DOHH2 (cell line): Measurements from ENCODE around the gene PKD2.

ENCODE experiments used
- H3F3A ChIP-seq: fragments of 200-600 bp; sonication (generic), shearing (Covaris generic); 2 replicates; pipeline ENCODE4 v1.6.0; 2016; ENCODE audit warnings: antibody characterized with exemption, mild to moderate bottlenecking; ENCODE audit not compliant: control insufficient read depth, insufficient read depth
- H3K27ac ChIP-seq: fragments of 200-600 bp; sonication (generic); 2 replicates; pipeline ENCODE4 v1.5.1; 2014; ENCODE audit warnings: low read depth, mild to moderate bottlenecking, low read length, moderate library complexity
- H3K27me3 ChIP-seq: fragments of 200-600 bp; sonication (generic); 2 replicates; pipeline ENCODE4 v1.6.1; 2014; ENCODE audit warnings: mild to moderate bottlenecking, low read length, mixed read lengths; ENCODE audit not compliant: control insufficient read depth
- H3K36me3 ChIP-seq: fragments of 200-600 bp; sonication (generic); 2 replicates; pipeline ENCODE4 v1.6.1; 2014; ENCODE audit warnings: mild to moderate bottlenecking, low read length, moderate library complexity, mixed read lengths; ENCODE audit not compliant: control insufficient read depth
- H3K4me1 ChIP-seq: fragments of 200-600 bp; sonication (generic); 2 replicates; pipeline ENCODE4 v1.6.1; 2014; ENCODE audit warnings: mild to moderate bottlenecking, low read length, mixed read lengths; ENCODE audit not compliant: control insufficient read depth
- H3K4me2 ChIP-seq: fragments of 200-600 bp; sonication (generic); 2 replicates; pipeline ENCODE4 v1.6.0; 2014; ENCODE audit warnings: mild to moderate bottlenecking, low read length, moderate library complexity
- H3K4me3 ChIP-seq: fragments of 200-600 bp; sonication (generic); 2 replicates; pipeline ENCODE4 v1.5.1; 2014; ENCODE audit warnings: mild to moderate bottlenecking, low read length, mixed read lengths
- H3K79me2 ChIP-seq: fragments of 200-600 bp; sonication (generic); 2 replicates; pipeline ENCODE4 v1.6.1; 2014; ENCODE audit warnings: mild to moderate bottlenecking, low read length, mixed read lengths; ENCODE audit not compliant: control insufficient read depth
- H3K9me2 ChIP-seq: fragments of 200-600 bp; sonication (generic); replicated peaks from 2 replicates; pipeline ENCODE4 v1.6.1; 2014; ENCODE audit warnings: mild to moderate bottlenecking, low read length, mixed read lengths; ENCODE audit not compliant: control insufficient read depth
- H3K9me3 ChIP-seq: fragments of 200-600 bp; sonication (generic); 2 replicates; pipeline ENCODE4 v1.6.1; 2014; ENCODE audit warnings: antibody characterized with exemption, low read length, mixed read lengths; ENCODE audit not compliant: control insufficient read depth, insufficient read depth
- H4K20me1 ChIP-seq: fragments of 200-600 bp; sonication (generic); 2 replicates; pipeline ENCODE4 v1.6.0; 2014; ENCODE audit warnings: low read depth, mild to moderate bottlenecking, antibody characterized with exemption, low read length, moderate library complexity; ENCODE audit not compliant: control insufficient read depth, insufficient read depth
- CTCF ChIP-seq: fragments of 200-600 bp; sonication (generic); IDR thresholded peaks from one replicate; pipeline ENCODE4 v1.5.1; 2014; ENCODE audit warnings: antibody characterized with exemption, mild to moderate bottlenecking, low read depth, low read length; ENCODE audit not compliant: poor library complexity, severe bottlenecking
- EZH2phosphoT487 ChIP-seq: fragments of 200-600 bp; sonication (generic); IDR thresholded peaks from 2 replicates; pipeline ENCODE4 v1.6.1; 2017; ENCODE audit warnings: borderline replicate concordance, mild to moderate bottlenecking, antibody characterized with exemption, low read length, moderate library complexity, mixed read lengths

Gene PKD2

GRCh38 chr4:88108747-88109122 is 101.3 kb downstream of the PKD2 start:
- Histone ChIP-seq H3K79me2 (no peaks in the 10 kb centered on the region), H3K36me3 (no peaks in the 10 kb centered on the region), H3K27ac (no peak overlapping the region), H4K20me1 (no peaks in the 10 kb centered on the region), H3F3A (no peaks in the 10 kb centered on the region), H3K4me1 (no peaks in the 10 kb centered on the region), H3K27me3 (0 out of 2 replicates have a peak, but pooled peaks cover under 1% of the 10 kb centered on the region), H3K9me2 (no peaks in the 10 kb centered on the region), H3K4me3 (no peak overlapping the region), H3K4me2 (no peak overlapping the region), H3K9me3 (no peaks in the 10 kb centered on the region)
- no peak for TF ChIP-seq CTCF
- no peak for TF ChIP-seq EZH2phosphoT487

GRCh38 chr4:88109123-88109881 is 101.9 kb downstream of the PKD2 start:
- TF ChIP-seq CTCF (no peak), EZH2phosphoT487 (no peak)
- Histone ChIP-seq H4K20me1 (no peaks in the 10 kb centered on the region), H3K4me1 (no peaks in the 10 kb centered on the region), H3K4me2 (no peak overlapping the region), H3K4me3 (no peak overlapping the region), H3K27me3 (no peaks in the 10 kb centered on the region), H3K79me2 (no peaks in the 10 kb centered on the region), H3K9me2 (no peaks in the 10 kb centered on the region), H3K27ac (no peak overlapping the region), H3K36me3 (no peaks in the 10 kb centered on the region), H3K9me3 (no peaks in the 10 kb centered on the region), H3F3A (no peaks in the 10 kb centered on the region)

GRCh38 chr4:88110826-88111225 is 103.4 kb downstream of the PKD2 start:
- no peaks in the 10 kb centered on the region for H3K27me3 ChIP-seq
- no peaks in the 10 kb centered on the region for H3K9me3 ChIP-seq
- H3K4me3 ChIP-seq = no peak overlapping the region
- TF ChIP-seq EZH2phosphoT487 (no peak), CTCF (no peak)
- no peaks in the 10 kb centered on the region for H3K79me2 ChIP-seq
- no peaks in the 10 kb centered on the region for H3K36me3 ChIP-seq
- H3K27ac ChIP-seq = no peak overlapping the region
- no peaks in the 10 kb centered on the region for H4K20me1 ChIP-seq
- no peaks in the 10 kb centered on the region for H3K9me2 ChIP-seq
- H3K4me1 ChIP-seq = no peaks in the 10 kb centered on the region
- no peak overlapping the region for H3K4me2 ChIP-seq
- H3F3A ChIP-seq = no peaks in the 10 kb centered on the region
